ENCODE data around the gene CYSLTR2.
"Not testable (repeated sequence)": the region's sequence is repeated elsewhere in the genome, so short reads cannot be mapped to it uniquely, and the experiment has no call there.

The CYSLTR2 gene

DNA sequence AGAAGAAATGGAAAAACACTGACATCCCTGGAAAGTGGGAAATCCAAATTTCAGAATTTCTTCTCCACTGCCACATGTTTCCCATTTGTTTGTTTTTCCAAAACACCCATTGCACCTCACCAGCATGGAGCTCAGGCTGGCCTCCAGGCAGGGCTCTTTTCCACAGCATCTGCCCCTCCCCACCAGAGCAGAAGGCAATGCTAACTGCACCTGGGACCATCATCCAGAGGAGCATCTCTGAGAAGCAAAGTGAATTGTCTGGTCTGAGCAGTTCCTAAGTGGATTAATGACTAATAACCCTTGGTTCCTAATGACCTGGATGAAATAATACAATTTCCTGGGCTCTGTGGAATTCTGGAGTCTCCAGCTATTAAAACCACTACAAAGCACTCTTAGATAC is 8.8 kb upstream of the CYSLTR2 start:
- no peak for DNase-seq (ENCODE audit: low read depth)

DNA sequence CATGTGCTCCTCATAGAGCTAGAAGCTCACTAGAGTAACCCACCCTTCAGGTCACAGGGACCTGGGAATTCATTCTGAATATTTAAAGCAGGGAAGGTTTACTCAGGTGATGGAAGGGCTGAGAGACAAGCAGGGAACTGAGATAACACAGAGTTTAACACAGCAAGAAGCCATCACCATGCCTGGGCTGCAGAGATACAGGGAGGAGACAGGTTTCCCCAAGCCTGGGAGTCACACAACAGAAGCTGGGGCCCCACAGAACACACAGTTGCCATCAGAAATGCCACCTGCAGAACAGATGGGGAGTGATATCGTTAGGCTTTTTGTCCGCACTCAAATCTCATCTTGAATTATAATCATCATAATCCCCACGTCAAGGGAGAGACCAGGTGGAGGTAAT is 7.9 kb upstream of the CYSLTR2 start:
- no peak for DNase-seq (ENCODE audit: low read depth)

DNA sequence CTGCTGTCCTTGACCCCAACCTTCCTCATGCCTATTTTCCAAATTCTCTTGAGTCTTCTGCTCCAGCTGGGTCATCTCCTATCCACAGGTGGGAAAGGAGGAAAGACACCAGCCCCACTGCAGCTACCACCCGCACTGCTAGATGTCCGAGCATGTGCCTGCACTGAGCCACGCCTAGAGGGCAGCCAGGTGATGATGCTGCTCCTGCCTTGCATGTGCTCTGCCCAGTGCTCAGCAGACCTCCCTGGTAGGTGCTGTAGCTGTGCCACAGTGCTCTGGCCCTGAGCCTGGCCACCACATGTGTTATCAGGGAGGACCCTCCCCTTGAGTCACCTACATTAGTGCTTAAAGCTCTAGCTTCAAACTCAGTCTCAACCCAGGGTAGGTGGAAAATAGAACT is 6.9 kb upstream of the CYSLTR2 start:
- no peak for DNase-seq (ENCODE audit: low read depth)

DNA sequence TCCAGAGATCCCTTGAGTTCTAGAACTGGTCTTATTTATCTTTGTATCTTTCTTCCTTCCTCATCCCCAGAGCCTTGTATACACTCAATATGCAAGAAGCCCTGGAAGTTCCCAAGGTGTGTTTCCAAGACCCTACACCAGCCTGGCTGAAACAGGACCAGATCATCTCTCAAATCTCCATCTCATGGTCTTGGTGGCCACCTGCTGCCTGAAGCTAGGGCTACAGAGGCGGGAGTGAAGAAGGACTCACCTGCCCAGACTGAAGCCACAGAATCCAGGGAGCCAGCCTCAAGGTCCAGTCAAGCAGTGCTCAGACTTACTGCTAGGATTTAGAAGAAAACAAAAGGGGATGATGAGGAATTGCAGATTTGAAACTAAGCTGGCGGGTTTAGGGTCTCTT is 6.1 kb upstream of the CYSLTR2 start:
- no peak for DNase-seq (ENCODE audit: low read depth)

DNA sequence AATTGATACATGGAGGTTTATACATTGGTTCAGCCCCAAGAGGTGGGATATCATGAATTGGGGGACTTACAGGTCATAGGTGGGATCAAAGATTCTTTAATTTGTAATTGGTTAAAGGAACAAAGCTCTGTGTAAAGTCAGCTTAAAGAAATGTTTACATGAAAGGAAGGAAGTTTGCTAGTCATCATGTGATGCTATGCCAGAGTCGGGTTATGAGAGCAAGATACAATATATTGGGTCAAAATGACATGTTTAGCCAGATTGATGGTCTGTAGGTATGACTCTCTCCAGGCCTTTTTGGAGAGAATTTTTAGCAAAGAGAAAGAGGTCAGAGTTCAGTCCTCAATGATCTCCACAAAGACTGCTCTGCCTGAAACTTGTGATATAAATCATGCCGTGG is 5.3 kb upstream of the CYSLTR2 start:
- DNase-seq (ENCODE audit: low read depth) = no peak

DNA sequence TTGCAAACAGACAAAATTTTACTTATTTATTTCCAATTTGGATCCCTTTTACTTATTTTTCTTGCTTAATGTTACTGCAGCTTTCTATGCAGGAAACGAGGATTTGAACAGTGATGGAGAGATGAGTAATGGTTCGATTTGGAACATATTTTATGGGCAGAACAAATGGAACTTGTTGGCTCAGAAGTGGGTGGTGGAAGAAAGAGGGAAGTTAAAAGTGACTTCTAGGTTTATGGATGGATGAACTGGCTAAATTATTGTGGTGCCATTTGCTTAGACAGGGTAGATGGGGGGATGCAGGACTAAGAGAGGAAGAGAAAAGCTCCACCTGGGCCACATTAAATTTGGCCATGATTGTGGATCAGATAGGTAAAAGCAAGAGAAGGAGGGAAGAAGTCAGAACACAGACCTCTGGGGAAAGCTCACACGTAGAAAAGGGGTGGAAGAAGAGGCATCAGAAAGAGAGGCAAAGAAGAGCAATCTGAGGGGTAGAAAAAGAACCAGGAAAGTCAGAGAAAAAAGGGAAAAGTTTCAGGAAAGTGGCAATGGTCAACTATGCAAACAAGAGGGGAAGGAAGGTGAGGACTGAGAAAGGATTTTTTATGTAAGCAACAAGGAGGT is 768 bp upstream of the CYSLTR2 start:
- no peak for DNase-seq (ENCODE audit: low read depth)

DNA sequence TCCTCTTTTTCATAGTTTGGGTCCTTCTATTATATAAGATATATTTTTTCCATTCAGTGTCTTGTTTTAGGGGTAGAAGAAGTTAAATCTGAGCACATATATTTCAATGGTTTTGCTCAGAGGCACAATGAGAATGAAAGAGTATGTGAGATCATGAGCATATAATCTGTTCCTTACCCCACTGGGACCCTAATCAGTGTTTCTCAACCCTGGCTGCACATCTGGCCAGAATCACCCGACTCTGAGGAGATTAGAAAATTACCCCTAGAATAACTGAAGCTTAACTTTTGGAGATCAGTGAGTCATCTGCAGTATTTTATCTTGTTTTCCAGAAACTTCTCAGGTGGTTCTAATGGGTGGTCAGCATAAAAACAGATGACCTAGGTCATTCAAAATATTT is 782 bp downstream of the CYSLTR2 start:
- DNase-seq (ENCODE audit: low read depth) = no peak

DNA sequence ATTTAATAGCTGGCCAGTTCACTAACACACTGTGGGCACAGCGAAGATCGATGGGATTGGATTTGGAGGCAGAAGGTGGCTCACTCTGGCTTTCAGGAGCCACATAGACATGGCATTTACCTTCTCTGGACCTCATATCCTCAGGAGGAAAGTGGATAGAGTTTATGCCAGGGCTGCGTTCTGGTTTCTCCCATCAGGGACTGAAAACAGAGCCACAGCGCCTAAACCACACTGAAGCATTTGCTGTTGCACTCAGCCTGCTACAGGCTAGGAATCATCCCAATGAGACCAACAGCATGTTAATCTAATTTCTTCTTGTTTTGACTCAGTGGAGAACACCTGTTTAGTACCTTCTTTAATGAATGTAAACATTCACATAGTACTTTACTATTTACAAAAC is 1.6 kb downstream of the CYSLTR2 start:
- no peak for DNase-seq (ENCODE audit: low read depth)

DNA sequence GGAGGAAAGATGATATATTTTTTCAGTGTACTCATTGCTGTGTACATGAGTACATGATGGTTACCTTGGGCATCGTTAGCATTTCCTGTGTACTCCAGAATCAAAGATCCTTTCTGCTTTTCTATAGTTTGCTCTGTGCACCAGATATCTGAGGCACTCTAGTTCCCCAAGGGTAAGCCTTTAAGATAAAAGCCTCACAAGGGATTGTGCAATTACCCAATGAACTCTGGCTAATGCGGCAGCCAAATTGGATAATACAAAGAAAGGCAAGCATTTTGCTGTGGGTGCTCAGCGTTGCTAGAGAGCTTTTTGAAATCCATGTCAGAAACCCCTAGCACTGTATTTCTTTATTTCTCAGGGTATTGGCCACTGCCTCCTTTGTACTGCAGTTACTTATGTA is 2.9 kb downstream of the CYSLTR2 start:
- no peak for DNase-seq (ENCODE audit: low read depth)

DNA sequence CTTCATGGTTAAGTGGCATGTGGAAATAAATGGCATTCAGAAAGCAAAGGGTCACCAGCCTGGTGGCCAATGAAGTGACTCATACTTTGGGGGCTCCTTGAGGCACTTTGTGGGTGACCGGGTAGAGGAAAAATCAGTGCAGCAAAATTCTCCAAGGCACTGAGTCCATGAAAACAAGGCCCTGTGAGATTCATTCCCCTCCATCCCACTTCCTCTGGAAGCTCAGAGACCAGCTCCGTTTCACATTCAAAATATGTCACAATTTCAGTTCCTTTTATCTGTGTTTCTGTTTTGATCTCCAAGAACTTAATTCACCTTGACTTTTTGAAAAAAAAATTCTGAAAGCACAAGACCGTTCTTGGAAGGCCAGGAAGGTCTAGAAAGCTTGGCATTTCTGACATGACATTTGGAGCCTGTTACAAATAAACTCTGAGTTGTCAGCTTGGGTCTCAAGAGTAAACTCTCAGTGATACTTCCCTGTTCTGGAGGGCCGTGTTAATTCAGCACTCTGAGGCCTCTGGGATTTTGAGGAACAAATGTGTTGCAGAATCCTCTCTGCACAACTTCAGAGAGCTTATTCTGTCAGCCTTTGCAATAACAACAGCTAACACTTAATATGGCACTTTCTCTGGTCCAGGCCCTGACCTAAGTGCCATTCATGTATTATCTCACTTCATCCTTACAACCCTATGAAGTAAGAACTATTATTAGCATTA is 6.8 kb downstream of the CYSLTR2 start:
- no peak for DNase-seq (ENCODE audit: low read depth)

DNA sequence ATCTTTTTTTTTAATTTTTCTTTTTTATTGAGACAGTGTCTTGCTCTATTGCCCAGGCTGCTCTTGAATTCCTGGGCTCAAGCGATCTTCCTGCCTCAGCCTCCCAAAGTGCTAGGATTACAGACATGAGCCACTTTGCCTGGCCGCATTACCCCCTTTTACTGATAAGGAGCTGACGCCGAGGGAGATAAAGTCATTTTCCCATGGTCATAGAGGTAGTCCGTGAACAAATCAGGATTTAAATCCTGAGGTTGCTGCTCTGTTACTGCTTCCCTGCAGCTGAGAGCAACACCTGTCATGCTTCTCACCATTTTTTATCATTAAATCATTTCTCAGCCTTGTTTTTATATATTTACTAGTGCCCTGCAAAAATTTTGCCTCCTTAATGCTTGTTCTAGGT is 7.4 kb downstream of the CYSLTR2 start:
- DNase-seq (ENCODE audit: low read depth) = no peak

DNA sequence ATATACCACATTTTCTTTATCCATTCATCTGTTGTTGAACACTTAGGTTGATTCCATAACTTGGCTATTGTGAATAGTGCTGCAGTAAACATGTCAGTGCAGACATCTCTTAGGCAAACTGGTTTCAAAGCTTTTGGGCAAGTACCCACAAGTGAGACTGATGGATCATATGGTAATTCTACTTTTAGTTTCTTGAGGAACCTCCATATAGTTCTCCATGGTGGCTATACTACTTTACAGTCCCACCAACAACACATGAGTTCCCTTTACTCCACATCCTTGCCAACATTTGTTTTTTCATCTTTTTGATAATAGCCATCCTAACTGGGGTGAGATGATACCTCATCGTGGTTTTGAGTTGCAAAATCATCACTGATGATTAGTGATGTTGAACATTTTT is 8.5 kb downstream of the CYSLTR2 start:
- no peak for DNase-seq (ENCODE audit: low read depth)

DNA sequence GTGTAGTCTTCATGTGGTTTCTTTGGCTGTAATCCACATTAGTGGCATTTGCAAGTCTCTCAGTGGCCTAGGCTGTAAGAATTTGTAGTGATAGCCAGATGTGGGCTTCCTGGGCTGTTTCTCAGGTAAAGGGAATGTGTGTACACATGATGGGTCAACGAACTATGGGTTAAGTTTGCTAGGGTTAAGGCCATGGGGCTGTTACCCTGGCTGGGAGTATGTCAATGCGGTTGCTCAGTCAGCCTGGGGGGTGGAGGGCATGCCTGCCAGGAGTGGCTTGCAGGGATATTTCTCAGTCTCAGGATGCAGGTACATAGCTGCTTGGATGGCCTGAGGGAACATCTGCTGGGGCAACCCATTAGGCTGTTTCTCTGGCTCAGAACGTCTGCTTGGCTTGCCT is 13.4 kb downstream of the CYSLTR2 start:
- DNase-seq (ENCODE audit: low read depth) = no peak

DNA sequence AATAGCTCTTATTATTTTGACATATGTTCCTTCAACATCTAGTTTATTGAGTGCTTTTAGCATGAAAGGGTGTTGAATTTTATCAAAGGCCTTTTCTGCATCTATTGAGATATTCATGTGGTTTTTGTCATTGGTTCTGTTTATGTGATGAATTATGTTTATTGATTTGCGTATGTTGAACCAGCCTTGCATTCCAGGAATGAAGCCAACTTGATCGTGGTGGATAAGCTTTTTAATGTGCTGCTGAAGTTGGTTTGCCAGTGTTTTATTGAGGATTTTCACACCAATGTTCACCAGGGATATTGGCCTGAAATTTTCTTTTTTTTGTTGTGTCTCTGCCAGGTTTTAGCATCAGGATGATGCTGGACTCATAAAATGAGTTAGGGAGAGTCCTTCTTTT is 17.7 kb downstream of the CYSLTR2 start:
- not testable (repeated sequence) for DNase-seq (ENCODE audit: low read depth)

DNA sequence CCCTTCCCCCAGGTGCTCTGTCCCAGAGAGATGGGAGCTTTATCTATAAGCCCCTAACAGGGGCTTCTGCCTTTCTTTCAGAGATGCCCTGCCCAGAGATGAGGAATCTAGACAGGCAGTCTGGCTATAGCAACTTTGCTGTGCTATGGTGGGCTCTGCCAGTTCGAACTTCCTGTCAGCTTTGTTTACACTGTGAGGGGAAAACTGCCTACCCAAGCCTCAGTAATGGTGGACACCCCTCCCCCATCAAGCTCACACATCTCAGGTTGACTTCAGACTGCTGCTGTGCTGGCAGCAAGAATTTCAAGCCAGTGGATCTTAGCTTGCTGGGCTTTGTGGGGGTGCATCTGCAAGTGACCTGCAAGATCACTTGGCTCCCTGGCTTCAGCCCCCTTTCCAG is 21.5 kb downstream of the CYSLTR2 start:
- no peak for DNase-seq (ENCODE audit: low read depth)

DNA sequence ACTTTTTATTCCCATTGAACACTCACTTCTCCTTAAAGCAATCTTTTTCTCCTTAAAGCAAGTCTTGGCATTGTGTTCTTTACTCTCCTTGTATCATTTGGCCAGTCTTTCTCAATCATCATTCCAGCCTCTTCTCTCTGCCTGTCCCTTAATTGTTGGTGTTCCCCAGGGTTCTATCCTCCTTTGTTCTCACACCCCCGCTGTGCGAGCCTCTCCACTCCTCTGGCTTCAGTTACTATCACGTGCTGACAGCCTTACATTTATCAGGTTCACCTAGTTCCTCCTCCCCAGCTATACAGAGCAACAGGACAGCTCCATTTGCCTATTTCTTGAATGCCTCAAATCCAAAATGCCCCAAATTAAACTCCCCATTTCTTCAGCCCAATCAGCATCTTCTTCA is 24.6 kb downstream of the CYSLTR2 start:
- DNase-seq (ENCODE audit: low read depth) = no peak

DNA sequence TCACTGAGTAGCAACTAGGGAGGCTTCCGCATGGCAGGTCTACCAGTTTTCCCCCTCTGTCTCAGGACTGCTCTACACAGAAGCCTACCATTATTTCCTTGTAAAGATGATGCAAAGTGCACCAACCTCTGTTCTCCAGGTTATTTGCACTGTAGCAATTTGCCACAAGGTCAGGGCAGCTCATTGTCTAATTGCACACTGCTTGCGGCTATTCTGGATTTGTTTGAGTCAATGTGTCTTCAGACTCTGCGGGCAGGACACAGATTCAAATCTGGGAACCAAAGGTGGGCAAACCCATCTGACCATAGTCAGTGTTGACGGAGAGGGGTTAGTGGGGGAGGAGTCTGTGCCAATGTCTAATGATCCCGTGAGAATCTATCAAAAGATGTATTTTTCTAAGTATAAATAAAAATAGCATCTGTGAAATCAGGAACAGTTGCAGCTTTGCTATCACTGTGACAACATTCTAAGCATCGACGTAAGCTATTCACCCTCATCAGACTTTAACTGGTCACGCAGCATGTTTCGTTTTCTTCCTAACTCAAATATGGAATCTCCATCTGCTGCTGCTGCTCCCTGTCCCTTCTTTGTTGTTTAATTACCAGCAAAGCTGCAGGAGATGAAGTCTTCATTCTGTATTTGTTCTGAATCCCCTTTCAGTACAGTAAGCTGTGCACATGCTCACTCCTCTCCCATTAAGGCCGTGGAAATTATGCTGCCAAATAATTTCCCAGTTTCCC is 26.4 kb downstream of the CYSLTR2 start:
- no peak for DNase-seq (ENCODE audit: low read depth)

DNA sequence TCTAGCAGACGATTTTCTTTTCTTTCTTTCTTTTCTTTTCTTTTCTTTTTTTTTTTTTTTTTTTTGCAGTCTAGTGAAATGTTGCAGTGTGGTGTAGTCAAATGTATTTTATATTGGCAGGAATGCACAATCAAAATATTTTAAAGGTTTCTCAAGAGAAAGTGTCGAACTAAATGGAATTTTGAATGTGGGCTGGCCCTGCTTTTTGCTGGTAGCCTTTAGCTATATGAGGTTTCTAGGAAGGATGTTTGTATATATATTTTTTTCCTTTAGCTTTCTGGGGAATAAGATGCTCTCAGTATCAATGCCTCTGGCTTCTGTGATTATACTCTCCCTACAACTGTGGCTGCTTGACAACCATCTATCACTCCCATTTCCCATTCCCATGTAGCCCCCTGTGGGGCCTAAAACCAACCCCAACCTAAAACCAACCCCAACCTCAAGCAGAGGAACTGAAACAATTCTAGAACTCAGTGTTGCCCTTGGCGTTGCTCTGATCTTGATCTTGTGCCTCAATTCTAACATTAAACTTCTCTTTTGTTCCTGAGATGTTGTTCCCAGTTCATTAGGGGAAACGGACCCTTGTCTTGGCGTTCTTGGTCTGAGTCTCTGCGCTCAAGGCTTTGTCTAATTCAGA is 27.1 kb downstream of the CYSLTR2 start:
- DNase-seq (ENCODE audit: low read depth) = no peak

DNA sequence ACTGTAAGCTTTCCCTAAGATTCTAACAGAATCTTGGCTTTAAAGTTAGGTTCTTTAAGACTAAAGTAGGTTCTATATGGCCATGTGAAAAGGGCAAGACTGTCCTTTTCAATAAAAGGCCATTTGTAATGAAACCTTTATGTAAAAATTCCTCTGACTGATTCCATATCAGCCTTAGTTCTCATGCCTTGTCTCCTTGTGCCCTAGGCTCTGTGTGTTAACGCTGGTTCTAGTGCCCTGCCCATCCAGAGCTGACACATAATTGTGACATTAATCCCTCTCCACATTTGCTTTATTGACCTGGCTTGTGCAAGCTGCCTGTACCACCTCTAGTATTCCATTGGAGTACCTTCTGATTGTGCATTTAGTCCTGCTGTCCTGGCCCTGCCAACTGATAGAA is 28.2 kb downstream of the CYSLTR2 start:
- DNase-seq (ENCODE audit: low read depth) = no peak

DNA sequence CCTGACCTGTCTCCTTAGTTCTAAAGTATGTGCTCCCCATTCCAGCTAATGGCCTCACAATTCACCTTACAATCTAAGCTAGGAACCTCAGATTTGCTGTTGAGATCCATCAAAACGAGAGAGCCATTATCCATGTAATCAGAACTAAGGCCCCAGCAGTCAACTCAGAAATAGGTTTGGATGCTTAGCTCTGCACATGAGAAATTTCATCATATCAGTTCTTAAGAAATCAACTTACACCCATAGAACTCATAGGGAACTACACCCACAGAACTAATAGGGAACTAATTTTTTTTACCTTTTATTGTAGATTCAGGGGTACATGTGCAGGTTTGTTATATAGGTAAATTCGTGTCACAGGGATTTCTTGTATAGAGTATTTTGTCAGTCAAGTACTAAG is 28.7 kb downstream of the CYSLTR2 start:
- DNase-seq (ENCODE audit: low read depth) = no peak

DNA sequence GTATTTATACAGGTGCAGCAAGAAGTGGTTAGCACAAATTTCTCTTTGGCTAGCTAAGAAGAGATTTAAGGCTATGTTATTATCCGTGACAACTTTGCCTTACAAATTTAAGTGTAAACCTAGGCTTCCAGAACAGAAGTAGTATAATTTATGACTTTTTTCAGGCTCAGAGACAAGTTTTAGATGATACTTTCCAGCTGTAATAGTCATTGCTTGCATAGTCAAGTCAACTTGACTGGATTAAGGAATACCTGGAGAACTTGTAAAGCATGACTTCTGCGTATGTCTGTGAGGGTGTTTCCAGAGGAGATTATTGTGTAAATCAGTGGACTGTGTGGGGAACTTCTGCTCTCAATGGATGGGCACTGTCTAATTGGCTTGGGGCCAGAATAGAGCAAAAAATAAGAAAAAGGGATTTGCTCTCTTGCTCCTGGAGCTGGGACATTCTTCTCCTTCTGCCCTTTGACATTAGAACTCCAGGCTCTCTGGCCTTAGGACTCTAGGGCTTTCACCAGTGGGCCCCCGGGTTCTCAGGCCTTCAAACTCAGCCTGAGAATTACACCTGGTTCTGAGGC is 33.0 kb downstream of the CYSLTR2 start:
- DNase-seq (ENCODE audit: low read depth) = no peak

DNA sequence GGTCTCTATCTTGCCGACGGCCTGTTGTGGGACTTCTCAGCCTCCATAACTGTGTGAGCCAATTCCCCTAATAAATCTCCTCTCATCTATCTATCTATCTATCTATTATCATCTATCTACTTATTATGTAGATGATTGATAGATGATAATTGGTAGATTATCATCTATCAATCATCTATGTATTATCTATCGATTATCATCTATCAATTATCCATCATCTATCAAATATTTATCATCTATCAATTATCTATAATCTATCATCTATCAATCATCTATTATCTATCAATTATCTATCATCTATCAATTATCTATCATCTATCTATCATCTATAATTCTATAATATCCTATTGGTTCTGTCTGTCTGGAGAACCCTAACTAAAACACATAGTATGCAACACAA is 33.5 kb downstream of the CYSLTR2 start:
- no peak for DNase-seq (ENCODE audit: low read depth)

DNA sequence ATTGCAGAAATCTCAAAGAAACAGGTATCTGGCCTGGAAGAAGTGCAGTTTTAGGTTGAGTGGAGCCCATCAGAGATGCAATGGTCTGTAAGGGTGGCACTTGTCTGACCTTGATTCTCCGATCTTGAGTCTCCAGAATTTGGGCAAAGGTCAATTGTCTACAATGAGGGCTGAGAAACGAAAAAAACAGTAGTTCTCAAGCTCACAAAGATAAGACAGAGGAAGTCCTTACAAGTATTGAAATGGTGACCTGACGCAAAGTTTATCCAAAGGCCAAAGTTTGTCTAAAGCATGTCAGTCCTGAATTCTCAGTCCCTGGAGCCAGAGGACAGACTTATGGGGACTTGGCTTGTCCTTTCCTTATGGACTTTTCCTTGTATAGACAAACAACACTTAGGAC is 40.3 kb downstream of the CYSLTR2 start:
- DNase-seq (ENCODE audit: low read depth) = no peak
